ELF-1 (cell line): ENCODE results near the gene CAMK1G.

Experiments used
- DNase-seq: peaks from one replicate; pipeline ENCODE4 v3.0.0-alpha.2; 2016; ENCODE audit warnings: low read depth, low spot score

Gene CAMK1G

DNA sequence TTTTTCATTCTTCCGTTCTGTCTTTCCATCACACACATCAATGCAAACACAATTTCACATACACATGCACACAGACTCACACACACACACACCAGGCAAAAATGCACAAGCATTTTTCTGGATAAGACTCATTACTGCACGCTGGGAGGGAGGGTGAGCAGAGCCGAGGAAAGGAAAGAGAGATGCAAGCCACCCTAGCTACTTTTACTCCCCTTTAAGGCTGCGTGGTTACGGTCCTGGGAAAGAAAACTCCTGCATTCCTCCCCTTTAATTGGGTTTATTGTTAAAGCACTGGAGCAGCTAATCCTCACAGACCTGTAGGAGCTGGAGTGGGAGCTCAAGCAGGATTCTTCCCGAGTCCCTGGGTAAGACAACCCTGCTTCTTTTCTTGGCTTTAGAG, at the start of gene CAMK1G:
Gene CAMK1G (plus strand): TSS at position 307 of the 400 bp plus-strand sequence. CDS start 11,270 bp downstream, outside the sequence.
- DNase-seq, result peak; percentile 65

DNA sequence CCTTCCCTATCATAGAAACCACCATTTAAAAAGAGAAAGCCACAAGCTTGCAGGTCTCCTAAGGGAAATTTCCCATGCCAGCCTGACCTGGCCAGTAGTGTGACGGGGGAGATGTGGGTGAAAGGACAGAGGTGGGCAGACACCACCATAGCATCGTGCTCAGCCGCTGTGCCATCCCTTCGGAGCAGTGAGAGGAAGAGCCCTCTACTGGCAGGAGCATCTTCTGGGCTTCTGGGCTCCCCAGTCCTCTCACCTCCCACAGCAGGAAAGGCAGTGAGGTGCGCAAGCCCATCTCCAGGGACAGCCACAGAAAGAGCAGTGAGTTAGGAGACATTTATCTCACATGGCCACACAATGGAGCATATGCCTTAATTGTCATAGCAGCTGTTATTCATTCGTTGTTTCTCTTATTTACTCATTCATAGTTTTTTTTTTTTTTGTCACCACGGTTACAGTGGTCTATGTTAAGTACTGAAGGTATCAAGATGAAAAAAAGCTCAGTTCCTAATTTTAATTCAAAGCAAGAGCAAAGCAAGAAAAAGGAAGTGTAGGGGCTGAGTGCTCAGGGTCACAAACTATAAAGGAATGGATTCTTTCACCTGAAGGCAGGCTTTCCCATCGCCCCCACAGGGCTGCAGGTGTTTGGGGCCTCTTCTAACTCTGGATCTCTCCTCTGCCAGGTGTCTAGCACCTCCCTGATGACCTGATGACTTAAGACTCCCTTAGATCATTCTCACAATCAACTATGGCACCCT, 48.8 kb upstream of the CAMK1G start:
- no peak for DNase-seq

DNA sequence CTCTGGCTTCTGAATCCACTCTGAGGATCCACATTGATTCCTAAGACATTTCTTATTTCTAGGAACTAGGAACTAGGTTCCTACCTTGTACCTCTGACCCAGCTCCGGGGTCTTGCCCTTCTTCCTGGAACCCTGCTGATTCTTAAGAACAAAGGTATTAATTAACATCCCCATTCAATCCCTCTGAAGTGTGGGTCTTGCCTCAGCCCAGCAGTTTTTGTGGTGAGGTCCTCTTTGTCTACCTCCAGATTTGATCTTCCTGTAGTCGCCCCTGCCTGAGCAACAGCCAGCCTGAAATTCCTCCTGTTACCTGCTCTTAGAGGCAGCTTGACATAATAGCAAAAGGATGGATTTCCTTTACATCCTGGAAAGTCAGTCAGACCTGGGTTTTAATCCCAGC, 46.7 kb upstream of the CAMK1G start:
- peak; percentile 54 for DNase-seq

DNA sequence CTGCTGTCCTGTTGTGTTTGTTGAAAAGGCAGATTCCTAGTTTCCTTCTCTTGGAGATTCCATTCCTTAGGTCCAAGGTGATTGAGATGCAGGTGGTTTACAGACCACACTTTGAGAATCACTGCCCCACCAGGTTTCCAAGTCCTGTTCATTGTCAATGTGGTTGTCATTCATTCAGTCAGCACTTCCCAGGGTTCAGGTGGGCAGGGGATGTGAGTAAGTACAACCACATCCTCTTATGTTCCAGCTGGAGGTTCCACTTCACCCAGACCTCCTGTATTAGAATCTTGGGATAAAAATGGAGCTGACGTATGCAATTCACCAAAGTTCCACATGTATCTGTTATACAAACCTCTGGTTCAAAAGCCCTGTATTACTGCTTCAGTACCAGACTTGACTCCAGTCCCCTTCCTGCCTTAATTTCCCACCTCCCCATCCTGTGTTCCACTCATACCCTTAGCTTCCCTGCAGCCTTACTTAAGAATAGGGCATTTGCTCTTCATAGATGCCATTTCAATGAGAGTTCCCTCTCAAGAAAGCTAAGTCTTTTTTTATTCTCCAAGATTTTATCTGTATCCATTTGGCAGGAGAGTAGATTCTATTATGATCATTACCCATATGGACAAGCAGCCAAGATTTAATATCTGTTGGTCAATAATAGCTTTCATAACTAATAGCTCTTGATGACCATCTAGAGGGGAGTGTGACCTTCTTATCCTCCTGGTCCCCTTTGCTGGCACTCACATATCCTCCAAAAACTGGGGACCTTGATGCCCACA, 46.0 kb upstream of the CAMK1G start:
- no peak for DNase-seq

DNA sequence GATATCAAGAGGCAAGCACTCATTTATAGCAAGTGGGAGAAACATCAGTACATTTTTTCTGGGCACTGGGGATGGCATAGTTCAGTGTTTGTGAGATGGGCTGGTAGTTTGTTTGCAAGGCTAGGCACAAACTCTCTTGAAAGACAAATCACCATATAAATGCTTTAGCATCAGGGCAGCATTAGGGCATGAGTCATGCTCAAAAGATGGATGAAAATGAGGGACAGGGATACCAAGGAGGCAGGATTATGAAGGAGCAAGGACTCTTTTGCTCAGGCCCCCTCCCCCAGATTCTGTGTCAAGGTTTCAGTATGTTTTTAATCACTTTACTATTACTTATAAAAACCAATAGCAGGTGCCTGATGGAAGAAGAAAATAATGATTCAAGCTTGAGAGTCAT, 43.9 kb upstream of the CAMK1G start:
- DNase-seq, result no peak

DNA sequence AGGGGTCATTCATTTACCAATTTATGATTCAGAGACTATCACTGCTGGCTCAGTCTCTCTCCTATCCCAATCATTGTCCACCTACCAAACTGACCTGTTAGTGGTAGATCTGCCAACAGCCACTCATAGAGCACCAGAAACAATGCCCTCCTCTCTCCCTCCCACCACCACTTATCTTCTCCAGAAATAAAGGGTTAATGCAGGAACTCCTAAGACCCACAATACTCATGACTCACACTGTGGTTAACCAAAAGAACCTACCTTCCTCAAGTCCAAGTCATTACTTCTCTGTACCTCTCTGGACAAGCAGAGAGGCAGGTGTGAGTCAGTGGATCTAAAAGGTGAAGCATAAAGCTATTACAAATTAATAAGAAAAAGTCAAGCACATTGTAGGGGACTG, 40.9 kb upstream of the CAMK1G start:
- no peak for DNase-seq

DNA sequence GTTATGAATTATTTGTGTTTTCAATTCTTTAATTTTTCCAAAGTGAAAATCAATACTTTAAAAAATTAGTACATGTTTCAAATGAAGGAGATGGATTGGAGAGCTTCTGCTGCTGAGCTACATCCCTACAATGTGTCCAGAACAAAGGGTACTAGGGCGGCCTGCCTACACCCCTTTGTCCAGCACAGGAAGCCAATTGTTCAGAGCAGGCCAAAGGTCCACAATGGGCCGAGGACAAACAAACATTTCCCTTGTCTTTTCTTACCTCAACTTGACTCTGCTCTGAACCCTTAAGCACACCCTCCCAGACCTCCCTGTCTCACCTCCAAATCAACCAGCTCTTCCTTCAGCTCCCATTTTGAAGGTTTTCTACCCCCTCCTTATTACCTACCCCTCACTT, 39.4 kb upstream of the CAMK1G start:
- DNase-seq, result no peak

DNA sequence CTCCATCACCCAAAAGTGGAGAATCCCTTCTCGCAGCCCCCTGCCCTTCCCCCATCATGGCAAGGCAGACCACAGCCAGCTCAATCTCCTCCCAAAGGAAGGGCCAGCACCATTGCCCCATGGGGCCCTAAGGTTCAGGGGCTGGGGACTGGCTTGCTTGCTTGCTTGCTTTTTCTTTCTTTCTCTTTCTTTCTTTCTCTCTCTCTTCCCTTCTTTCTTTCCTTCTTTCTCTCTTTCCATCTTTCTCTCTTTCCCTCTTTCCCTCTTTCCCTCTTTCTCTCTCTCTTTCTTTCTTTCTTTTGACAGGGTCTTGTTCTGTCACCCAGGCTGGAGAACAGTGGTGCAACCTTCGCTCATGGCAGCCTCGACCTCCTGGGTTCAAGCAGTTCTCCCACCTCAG, 38.1 kb upstream of the CAMK1G start:
- DNase-seq, result no peak

DNA sequence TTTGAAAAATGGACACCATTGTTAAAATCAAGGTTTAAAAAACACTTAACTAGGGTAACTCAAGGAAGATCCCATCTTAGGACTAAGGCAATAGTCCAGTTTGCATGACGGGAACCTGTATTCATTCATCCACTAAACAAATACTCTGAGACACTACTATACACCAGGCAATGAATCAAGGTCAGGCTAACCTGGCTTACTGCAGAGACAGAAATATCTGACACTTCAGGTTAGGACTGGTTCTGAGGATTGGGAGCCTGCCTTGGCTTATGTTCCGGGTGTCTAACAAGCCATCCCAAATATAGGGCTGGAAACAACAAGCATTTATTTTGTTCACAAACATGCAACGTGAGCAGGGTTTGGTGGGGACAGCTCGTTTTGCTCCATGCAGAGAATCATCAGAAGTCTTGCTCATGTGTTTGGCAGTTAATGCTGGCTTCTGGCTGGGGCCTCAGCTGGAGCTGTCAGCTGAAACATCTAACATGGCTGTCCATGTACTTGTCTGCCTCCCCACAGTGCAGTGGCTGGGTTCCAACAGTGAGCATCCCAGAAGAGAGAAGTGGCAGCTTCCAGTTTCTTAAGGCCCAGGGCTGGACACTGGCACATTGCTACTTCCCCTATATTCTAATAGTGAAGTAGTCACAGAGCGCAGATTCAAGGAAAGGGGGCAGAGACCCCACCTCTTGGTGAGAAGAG, 37.0 kb upstream of the CAMK1G start:
- DNase-seq, result no peak

DNA sequence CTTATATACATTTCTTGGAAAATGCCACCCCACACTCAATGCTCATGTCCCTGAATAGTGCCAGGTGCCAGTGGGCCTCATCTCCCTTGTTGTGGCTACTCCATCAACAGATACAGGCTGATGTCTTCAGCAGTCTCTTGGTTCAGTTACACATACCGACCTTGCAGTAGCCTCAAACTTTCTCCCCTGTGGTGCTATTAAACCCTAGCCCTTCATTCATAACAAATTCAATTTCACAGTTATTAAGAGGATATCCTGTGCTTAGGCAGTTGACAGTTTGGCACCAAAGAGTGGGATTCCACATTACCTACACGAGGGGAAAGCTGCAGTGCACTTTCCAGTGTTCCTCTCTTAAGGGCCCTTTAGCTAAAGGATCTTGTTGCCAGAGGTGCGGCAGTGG, 35.9 kb upstream of the CAMK1G start:
- no peak for DNase-seq

DNA sequence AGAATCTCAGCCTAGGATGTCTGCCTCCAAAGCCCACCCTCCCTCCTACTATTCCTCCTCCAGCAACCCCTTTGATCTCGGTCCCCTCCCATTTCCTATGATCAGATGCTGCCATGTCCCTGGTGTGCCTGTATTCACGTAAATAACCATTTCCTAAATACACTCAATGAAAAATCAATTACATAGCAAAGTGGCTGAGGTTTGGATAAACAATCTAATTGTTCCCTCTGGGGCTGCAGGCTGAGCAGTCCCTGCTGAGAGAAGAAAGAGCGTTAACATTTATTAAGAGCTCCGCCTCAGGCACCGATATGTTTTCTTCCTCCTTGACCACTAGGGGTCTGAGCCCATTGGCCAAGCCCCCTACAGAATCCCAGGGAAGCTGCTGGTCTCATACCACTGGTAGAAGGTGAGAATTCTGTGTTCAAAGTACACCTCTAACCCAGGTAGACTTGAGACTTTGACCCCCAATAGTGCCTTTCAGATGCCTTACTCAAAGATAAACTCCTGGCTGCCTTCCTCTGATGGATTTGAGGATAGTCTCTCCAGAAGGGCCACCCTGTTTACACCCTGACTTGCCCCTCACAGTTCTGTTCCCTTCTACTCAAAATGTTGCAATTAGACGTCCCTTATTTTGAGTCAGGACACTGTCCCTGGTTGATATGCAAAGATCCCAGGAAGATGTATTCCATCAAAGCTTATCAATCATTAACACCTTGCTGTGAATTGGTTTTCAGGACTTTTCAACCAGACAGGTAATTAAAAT, 33.9 kb upstream of the CAMK1G start:
- peak; percentile 89 for DNase-seq

DNA sequence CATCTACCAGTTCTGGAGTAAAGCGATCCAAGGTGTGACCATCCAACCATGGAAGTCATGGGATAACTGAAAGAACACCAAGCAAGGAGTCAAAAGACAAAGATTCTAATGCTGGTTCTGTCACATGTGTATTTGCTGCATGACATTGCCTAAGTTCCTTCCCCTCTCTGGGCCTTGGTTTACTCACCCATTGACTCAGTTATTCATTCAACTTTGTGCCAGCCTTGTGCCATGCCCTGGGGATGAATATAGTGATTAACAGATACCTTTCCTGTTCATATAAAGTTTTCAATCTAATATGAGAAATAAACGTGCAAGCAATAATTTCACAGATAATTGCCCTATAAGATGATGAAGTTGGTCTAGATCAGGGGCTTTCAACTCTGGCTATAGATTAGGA, 33.0 kb upstream of the CAMK1G start:
- no peak for DNase-seq

DNA sequence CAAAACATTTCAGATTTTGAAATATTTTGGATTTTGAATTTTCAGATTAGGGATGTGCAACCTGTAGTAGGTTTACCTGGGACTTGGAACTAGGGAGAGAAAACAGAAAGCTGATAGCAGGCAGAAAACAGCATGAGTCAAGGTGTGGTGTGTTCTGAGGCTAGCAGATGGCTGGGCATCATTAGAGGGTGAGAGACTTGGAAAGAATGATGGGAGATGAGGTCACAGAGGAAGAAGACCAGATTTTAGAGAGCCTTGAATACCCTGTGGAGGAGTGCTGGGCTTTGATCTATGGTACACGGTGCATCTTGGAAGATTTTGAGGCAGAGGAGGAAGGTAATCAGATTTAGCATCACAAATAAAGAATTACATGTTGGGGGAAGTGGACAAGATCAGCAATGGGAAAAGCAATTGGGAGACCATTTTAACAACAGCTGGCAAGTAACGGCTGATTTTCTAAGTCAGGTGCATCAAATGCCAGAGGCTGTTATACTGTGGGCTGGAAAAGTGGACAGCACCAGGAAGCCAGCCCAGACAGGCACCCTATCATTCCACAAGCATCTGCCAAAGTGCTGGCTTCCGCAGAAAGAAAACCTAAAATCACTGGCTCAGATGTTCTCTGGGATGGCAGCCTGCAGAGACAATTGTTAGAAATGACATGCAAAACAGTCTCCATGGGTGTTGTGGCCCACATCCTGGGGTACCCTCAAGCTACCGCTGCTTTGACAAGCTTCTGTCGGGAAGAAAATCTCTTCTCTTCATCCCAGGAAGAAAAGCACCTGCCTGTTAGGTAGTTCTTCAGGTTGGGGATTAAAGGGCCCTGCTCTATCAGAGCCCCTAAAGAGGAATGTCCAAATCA, 30.9 kb upstream of the CAMK1G start:
- DNase-seq, result no peak

DNA sequence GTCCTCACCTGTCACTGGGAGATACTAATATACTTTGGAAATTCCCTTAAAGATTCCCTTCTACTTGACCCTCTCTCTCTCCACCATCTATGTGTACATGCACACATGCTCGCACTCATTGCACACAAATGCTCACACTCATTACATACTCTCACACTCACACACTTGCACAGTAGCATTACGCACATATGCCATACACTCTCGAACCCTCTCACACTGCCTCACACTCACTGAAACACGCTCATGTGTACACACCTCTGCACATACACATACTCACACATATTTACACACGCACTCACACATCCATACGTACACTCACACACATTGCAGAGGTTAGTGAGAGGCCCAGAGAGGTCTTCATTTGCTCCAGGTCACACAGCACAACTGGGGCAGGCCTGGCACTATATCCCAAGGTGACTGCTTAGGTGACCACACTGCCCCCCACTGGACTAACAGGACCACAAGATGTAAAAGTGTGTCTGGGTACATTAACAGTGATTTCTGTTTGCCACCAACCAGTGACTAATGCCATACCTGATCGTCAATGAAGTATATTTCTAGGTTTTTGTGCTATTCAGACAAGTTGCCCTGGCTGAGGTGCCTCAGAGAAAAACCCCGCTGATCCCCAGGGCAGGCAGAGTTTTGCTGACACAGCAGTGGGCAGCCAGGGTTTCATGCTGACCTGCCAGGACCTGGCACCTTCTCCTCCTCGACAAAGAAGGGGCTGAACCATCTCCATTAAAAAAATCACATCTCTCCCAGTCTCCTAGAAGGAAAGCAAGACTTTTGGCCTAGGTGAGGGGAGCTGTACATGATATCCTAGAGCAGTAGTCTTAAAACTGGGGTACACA, 28.5 kb upstream of the CAMK1G start:
- DNase-seq, result no peak

DNA sequence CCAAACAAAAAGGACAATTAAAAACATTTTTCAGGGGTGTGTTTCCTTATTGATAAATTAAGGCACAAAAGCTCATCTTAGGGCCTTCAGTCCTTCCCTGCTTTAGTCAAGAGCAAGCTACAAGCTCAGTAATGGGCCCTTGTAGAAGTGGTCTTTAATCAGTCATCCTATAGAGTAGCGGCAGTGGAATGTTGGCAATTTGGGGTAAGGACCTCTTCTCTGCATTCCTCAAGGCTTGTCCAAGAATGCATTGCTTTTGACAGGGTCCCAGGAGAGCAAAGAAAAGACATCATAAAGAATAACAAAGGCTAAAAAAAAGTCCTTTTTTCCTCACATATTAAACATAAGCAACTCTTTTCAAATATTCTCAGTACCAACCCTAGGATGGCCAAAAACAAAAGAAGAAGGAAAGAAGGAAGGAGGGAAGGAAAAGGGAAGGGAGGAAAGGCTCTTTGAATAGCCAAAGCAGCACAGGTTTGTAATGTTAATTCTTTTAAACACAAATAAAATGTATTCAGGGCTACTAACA, 27.3 kb upstream of the CAMK1G start:
- DNase-seq, result peak; percentile 50

DNA sequence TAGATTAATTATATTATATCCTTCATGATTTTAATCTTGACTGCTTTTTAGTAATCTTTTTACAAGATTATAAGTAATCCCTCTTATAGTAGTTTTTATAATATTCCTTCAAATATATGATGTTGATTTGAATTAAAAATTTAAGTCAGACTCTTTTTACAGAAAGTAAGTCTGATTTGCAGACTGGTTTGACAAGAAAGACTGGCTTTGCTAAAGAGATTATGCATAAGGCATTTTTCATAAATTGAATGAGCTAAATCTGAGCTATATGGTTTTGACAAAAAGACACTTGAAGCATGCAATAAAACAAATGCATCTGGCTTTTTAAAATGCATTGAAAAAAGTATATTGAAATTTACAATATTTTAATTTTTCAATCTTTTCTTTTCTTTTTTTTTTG, 26.3 kb upstream of the CAMK1G start:
- DNase-seq, result no peak

DNA sequence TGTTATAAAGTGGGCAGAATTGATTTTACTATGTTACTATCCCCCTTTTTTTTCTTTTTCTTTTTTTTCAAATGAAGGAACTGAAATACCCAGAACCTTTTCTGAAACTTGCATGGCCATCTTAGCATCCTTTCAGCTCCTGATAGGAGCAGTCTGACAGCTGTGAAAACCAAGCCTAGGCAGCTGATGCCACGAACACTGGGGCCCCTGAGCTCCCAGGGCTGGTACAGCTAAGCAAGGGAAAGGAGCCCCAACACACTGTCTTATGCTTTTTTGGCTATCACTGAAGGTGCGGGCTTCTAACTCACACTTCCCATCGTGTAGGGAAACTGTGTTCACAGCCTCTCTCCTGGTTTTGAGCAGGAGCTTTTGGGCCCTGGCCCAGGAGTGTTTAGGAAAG, 23.0 kb upstream of the CAMK1G start:
- no peak for DNase-seq

DNA sequence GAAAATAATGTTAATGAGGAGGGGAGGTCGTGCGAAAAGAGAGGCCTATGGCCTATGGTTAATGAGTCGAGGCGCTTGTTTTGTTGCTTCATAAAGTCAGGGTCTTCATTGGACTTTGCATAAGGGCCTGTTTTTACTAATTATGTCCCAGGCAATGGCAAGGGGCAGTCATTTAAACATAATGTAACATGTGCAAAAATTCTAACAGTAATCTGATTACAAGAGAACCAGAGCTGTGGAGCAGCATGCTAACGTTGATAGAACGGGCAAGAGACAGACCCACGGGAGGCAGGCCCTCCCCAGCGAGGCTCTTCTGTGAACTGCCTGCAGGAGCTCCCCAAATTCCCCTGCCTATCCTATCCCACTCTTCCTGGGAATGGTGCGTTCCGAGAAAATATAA, 22.6 kb upstream of the CAMK1G start:
- no peak for DNase-seq

DNA sequence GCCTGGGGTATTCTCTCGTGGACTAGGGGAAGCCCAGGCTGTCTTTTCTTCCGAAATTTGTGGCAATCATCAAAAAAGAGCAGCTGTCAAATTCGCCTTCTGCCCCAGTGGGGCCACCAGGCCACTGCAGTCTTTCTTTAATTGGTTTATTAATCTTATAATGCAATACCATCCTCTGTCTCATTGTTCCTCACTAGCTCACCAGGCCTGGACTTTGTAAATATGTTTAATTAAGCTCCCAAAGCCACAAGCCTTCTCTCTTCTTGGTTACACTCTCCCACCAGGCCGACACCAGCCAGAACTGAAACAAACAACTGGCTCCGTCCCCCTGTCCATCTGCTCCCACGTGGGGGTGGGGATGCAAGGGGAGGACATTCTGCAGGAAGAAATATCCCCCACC, 22.0 kb upstream of the CAMK1G start:
- DNase-seq, result no peak

DNA sequence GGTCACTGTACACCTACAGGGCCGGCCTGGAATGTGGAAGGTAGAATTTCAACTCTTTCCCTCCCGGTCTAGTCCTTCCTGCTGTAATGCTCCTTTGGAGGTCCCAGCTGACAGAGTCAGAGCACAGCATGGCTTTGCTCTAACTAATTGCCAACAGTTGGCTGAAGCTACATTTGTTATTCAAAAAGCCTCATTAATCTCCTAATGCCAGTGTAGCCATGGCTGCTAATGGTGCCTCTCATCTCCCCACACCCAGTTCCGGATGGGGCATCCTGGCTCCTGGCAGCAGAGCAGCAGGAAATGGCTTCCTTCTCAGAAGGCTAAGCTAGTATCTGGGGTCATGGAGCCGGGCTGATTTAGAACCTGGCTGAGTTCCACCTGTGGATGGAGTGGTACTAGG, 18.7 kb upstream of the CAMK1G start:
- no peak for DNase-seq
